ENCODE measurements around the gene NFYA. TPM values are rescaled to one million over a fixed set of nuclear protein-coding genes. Genes with fewer than 3 reads are reported as not detected.

NFYA gene
- total and polyA plus RNA-seq, 12 donors = 6.4 to 21.4 (median 13.7) TPM

DNA sequence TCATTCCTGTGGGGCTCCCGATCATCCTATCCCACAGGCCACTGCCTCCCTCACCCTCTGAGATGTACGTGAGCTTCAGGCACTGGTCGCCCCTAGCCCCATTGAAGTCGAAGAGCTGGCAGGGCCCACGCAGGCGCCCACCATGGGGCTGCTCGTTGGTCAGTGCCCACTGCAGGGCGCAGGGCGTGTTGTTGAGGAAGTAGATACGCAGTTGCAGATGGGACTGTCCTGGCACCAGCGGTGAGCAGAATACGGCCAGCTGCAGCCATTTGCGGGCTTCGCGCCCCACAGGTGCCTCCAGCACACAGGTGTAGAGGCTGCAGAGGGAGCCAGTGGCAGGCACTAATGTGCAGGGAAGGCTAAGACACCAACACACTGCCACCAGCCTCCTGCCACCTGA lies 39.9 kb upstream of the NFYA start:
- intact Hi-C loops (cut with DNase I) = no loop called here
- WGBS, 4 donors = 93 to 97% (median 94%) methylated on average over 4 to 15 of the region's 15 CpGs

DNA sequence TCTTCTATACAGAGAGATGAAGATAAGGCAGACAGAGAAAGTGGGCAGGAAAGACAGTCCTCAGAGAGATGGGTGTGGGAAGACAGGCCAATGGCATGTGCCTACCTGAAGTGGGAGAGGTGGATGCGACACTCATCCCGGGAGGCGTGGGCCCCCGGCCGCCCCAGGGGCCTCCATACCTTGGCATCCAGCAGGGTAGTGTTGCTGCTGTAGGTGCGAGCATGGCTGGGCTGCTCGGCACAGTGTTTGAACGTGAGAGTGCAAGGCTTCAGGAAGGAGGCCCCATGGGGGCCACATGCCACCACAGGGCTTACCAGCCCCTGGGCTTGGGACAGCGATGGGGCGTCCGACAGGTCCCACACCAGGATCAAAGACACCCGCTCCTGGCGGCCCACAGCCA lies 39.0 kb upstream of the NFYA start:
- no peak for DNase-seq
- H3K4me3 ChIP-seq = no peak overlapping the region
- no peaks in the 10 kb centered on the region for H3K36me3 ChIP-seq (replicated peaks in 1 of 2)
- intact Hi-C loops (cut with DNase I) = no loop called here
- no peak overlapping the region for H3K27ac ChIP-seq
- TF ChIP-seq, protein P1, sequence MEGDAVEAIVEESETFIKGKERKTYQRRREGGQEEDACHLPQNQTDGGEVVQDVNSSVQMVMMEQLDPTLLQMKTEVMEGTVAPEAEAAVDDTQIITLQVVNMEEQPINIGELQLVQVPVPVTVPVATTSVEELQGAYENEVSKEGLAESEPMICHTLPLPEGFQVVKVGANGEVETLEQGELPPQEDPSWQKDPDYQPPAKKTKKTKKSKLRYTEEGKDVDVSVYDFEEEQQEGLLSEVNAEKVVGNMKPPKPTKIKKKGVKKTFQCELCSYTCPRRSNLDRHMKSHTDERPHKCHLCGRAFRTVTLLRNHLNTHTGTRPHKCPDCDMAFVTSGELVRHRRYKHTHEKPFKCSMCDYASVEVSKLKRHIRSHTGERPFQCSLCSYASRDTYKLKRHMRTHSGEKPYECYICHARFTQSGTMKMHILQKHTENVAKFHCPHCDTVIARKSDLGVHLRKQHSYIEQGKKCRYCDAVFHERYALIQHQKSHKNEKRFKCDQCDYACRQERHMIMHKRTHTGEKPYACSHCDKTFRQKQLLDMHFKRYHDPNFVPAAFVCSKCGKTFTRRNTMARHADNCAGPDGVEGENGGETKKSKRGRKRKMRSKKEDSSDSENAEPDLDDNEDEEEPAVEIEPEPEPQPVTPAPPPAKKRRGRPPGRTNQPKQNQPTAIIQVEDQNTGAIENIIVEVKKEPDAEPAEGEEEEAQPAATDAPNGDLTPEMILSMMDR (IDR thresholded peaks at IDR 0.05) = no peak
- no peak for TF ChIP-seq POLR2A (IDR thresholded peaks at IDR 0.05)
- no peaks in the 10 kb centered on the region for H3K9me3 ChIP-seq (replicated peaks in 1 of 3)
- H3K4me1 ChIP-seq (replicated peaks in 1 of 2) = no peaks in the 10 kb centered on the region
- 89 to 94% (median 91%) methylated on average over 13 of the region's 13 CpGs; no CpG with 5 or more reads in 1 of the 4 donors for WGBS, 4 donors
- H3K27me3 ChIP-seq = no peaks in the 10 kb centered on the region

More for the DNA sequence above, 39.9 kb upstream of the NFYA start:
- TF ChIP-seq, protein P1 (IDR thresholded peaks at IDR 0.05) = no peak
- TF ChIP-seq POLR2A (IDR thresholded peaks at IDR 0.05) = no peak
- H3K27me3 ChIP-seq = no peaks in the 10 kb centered on the region
- H3K9me3 ChIP-seq (replicated peaks in 1 of 3) = no peaks in the 10 kb centered on the region
- H3K36me3 ChIP-seq (replicated peaks in 1 of 2) = no peaks in the 10 kb centered on the region
- no peak for DNase-seq
- no peak overlapping the region for H3K4me3 ChIP-seq
- H3K4me1 ChIP-seq (replicated peaks in 1 of 2) = peaks cover 0 to 6% of the 10 kb centered on the region in 2 donors
- H3K27ac ChIP-seq = no peak overlapping the region

DNA sequence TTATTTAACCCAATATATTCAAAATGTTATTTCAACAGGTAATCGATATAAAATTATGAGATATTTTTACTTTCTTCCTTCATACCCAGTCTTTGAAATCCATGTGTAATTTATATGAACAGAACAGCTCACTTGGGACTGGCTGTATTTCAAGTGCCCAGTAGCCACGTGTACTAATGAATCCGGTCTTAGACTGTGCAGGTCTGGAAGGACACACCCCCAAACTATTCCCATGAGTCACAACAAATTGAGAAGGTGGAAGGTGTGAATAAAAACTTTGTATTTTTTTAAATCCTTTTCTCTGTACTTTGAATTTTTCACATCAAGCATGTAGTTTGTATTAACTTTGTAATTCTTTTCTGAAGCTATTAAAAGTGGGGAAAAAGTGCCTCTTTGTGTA lies 36.6 kb upstream of the NFYA start:
- WGBS, 4 donors = 51 to 58% (median 55%) methylated on average over 3 of the region's 3 CpGs
- TF ChIP-seq, protein P1 (IDR thresholded peaks at IDR 0.05) = no peak
- TF ChIP-seq POLR2A (IDR thresholded peaks at IDR 0.05) = no peak
- intact Hi-C loops (cut with DNase I) = no loop called here
- H3K9me3 ChIP-seq (replicated peaks in 1 of 3) = no peaks in the 10 kb centered on the region
- no peak overlapping the region for H3K27ac ChIP-seq
- H3K36me3 ChIP-seq (replicated peaks in 1 of 2) = no peaks in the 10 kb centered on the region
- no peaks in the 10 kb centered on the region for H3K4me1 ChIP-seq (replicated peaks in 1 of 2)
- no peak for DNase-seq
- no peaks in the 10 kb centered on the region for H3K27me3 ChIP-seq
- H3K4me3 ChIP-seq = no peak overlapping the region

DNA sequence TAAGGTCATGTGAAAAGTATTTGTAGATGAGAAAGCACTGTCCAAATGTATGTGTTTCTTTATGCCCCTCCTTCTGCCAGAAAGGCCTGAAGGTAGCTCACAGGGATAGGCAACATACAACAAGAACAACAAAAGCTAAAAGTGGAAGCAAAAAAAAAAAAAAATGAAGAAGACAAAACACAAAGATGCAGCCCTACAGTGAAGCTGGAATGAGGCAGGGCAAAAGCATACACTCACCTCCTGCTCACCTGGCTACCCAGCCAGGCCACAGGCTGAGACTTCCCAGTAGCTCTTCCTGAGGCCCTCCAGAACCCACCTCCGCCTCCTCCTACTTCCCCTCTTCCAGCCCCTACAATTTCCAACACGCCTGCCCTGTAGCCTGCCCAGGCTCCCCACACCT lies 36.2 kb upstream of the NFYA start:
- no peak for TF ChIP-seq POLR2A (IDR thresholded peaks at IDR 0.05)
- TF ChIP-seq, protein P1 (IDR thresholded peaks at IDR 0.05) = no peak
- Histone ChIP-seq H3K27me3 (no peaks in the 10 kb centered on the region), H3K36me3 (replicated peaks in 1 of 2) (no peaks in the 10 kb centered on the region), H3K9me3 (replicated peaks in 1 of 3) (no peaks in the 10 kb centered on the region), H3K4me3 (no peak overlapping the region), H3K27ac (no peak overlapping the region), H3K4me1 (replicated peaks in 1 of 2) (no peaks in the 10 kb centered on the region)
- WGBS, 4 donors = 80 to 100% (median 92%) methylated on average over 2 of the region's 2 CpGs
- intact Hi-C loops (cut with DNase I) = no loop called here
- DNase-seq = no peak
